Kasumi-1 (cell line): ENCODE results near the gene TLR5.
"Not testable (repeated sequence)": the region's sequence is repeated elsewhere in the genome, so short reads cannot be mapped to it uniquely, and the experiment has no call there.

Experiments
- DNase-seq, 2 experiments: peaks; one replicate each; lab custom pipeline; 2025; lab: John Stamatoyannopoulos, UW

Gene TLR5

DNA sequence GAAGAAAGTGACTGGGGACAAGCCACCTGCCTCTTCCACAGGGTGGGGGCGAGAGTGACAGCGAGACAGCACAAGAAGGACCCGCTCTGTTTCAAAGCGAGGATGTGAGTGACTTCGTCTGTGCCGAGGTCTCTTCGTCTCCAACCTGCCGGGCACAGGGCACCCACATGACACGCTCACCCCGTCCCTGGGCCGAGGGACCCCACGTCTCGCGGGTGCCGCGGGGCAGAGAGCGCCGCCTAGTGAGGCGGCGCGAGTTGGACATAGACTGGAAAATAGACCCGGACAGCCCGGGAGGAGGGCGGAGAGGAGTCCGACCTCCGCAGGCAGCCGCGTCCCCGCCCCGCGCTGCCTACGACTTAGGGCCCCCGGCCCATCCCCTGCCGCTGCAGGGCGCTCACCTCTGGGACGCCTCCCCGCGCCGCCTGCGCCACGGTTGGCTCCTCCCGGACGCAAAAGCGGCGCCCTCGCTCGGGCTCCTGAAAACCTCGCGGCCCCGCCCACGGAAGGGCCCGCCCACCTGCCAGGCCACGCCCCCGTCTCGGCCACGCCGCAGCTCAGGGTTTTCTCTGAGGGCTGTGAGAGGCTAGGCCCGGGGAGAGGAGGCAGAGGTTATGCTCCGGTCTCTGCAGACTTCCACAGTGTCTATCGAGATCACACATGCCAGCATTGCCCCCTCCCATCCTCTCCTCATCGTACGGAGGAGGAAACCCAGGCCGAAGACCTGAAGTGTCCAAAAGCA, at the start of gene TLR5:
TSS of gene TLR5 (minus strand) at position 454 of the 742 bp plus-strand sequence. CDS start 30,217 bp downstream, outside the sequence.
- peak; percentile 84 to 91 for DNase-seq

DNA sequence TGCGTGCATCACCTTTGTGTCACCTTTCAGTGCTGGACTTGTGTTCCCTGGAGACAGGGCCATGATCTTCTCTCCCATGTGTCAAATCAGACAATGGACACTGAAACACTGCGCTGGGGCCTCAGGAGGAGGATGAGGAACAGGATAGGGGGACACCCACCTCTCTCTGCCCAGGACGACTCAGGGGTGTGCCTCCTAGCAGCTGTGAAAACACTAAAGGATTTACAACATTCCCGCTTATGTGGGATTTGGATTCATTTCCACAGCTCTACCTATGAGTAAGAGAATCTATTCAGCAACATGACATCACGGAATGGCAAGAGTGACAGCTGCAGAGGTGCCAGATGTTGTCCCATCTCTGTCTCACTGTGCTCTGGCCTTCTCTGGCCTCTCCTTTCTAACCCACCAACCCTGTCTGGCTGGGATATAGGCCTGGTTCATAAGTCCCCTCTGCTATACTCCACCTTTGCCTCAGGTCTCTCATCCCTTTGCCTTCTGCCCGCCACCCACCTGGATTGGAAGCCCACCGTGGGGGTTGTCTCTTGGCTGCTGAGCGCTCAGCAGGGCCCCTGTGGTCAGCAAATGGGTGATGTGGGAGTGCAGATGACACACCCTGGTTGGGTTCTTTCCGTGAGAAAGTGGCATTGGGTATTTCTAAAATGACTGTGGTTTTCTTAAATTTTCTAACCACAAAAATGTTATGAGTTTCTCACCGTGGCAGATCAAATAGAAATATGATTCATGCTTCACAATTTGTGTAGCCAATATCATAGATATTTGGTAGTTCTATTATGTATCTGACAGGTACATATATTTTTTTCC, 47.1 kb upstream of the TLR5 start:
- no peak for DNase-seq

GRCh38 chr1:223189525-223189902, 46.5 kb upstream of the TLR5 start:
- no peak for DNase-seq

DNA sequence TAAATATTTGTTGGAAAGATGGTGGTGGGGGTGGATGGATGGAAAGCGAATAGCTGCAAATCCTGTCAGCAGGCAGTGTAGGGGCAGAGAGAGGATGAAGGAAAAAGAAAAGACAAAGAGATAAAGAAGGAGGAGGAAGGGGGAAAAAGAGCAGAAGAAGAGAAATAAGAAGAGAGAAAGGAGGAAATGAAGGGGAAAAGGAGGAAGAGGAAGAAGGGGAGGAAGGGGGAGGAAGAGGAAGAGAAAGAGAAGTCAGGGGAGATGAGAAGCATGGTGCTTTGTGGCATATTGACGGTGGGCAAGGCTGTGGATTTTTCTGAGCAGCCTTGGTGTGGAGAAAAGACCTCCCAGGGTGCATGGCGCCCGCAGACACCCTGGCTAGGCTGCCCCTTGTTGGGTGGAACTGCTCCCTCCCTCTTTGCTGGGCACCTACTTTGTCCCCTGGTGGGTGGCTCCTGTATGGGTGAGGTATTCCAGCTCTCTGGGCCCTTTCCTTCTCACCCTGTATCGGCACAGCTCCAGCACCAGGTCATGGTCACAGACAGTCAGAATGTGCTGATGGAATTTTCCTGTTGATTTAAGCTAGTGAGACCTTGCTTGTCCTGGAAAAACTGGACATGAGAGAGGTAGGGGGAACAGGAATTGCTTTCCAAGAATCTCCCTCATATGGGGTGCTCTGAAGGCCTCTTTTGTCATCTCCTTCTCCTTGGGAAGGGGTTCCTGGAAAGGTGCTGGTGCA, 45.7 kb upstream of the TLR5 start:
- DNase-seq, result no peak

DNA sequence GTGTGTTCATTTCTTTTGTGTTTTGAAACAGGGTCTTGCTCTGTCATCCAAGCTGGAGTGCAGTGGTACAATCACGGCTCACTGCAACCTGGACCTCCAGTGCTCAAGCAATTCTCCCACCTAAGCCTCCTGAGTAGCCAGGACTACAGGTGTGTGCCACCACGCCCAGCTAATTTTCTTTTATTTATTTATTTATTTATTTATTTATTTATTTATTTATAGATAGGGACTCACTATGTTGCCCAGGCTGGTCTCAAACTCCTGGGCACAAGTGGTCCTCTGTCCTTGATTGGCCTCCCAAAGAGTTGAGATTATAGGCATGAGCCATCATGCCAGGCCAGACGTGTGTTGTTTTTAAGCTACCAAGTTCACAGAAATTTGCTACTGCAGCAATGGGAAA, 43.8 kb upstream of the TLR5 start:
- DNase-seq, result no peak

- DNase-seq, result no peak
Observed at GRCh38 chr1:223183268-223183862, 40.3 kb upstream of the TLR5 start.

DNA sequence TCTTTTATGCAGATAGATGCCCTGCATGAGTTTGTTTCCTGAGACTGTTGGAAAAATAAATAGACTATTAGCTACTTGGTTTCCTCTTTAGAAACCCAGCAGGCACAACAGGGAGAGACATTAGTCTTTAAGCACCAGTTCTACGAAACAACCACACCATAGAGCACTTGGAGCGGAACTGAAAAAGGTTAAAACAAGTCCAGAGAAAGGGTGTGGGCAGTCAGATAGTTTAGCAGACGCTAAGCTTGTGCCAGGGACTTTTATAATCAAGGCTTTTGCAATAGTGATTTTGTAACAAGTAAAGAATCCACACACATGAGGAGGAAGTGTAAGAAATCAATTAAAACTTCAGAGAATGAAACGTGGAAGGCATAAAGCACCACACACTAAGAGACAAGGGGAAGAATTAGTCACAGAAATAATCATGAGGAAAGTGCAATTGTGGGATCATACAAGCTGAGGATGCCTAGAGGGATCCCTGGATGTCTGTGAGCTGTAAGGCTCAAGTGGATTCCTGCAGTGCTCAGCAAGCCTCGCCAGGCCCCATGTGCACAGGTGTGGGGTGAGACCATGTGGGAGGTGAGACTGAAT, 37.8 kb upstream of the TLR5 start:
- no peak for DNase-seq

- DNase-seq, result no peak
Observed at GRCh38 chr1:223179786-223180185, 36.7 kb upstream of the TLR5 start.

DNA sequence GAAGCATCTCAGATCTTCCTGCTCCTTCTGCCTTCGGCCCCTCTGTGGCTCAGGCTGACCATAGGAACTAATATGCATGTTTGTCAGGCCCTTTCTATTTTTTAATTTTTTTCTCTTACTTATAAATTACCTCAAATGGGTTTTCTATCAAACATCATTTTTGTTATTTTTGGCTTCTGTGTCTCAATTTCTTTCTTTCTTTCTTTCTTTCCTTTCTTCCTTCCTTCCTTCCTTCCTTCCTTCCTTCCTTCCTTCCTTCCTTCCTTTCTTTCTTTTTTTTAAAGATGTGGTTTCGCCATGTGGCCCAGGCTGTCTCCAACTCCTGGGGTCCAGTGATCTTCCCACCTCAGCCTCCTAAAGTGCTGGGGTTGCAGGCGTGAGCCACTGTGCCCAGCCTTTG, 36.2 kb upstream of the TLR5 start:
- DNase-seq, result no peak

- peak; percentile 75 to 78 for DNase-seq
Observed at GRCh38 chr1:223177681-223178080, 34.6 kb upstream of the TLR5 start.

DNA sequence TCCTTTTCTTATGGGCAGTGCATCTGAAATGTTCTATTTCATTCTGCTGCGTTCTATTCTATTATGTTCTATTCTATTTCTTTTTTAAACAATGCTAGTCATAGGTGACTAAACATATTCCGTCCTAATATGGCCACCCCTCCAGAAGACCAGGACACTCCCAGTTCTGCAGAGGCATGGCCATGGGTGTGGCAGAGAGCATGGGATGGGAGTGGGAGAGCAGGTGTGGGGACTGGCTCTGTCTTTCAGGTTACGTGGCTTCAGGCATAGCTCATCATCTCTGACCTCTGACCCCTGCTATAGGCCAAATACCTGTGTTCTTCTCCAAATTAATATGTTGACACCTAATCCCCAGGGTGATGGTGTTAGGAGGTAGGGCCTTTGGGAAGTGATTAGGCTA, 33.4 kb upstream of the TLR5 start:
- DNase-seq, result no peak

DNA sequence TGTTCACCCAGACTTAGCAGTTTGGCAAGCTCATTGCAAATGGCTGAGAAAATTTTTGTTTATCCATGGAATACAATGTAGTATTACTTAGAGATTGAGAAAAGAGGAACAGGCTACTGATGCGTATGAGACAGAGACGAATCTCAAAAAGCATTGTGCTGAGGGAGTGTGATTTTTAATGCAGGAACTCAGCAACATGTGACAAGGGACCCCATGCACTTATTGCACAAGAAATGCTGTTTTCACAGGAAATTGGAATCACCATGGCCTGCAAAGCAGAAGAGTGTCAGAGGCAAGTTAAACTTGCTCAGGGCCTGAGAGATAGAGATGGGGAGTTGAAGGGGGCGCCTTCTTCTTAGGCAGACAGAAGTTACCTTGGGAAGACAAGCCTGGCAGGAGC, 32.6 kb upstream of the TLR5 start:
- peak; percentile 13 to 45 for DNase-seq

DNA sequence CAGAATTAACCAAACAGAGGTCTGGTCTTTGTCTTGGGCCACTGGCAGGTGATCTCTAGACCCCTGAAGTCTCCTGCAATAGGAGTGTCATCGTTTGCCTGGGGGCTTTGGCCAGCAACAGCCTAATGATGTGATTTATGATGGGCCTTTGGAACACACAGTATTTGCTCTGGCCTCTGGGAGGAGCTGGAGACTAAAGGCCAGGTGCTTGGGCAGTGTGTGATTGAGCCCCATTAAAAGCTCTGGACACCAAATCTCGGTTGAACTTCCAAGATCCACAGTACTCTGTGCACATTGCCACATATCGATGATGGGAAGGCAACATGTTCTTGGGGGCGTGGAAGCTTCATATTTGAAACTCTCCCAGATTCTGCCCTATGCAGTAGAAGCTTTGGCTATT, 32.0 kb upstream of the TLR5 start:
- no peak for DNase-seq

- not testable (repeated sequence) for DNase-seq
Observed at GRCh38 chr1:223169458-223169857, 26.4 kb upstream of the TLR5 start.

GRCh38 chr1:223161321-223161720, 18.3 kb upstream of the TLR5 start:
- DNase-seq, result no peak

DNA sequence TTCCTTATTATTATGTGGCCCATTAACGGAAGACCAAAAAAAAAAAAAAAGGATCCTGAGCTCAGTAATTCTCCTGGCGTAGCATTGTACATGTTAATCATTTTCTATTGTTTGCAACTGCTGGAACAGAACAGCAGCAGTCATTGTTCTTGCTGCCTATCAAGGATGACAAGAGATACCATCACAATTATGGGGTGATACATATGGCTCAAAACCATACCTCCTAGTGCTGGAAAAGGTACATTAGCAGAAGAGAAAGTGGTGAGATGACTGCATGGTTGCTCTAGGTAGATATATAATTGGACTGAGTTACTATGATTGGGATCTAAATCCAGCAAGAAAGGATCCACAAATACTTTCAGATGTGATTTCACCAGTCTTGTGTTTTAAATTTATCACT, 13.3 kb upstream of the TLR5 start:
- no peak for DNase-seq

GRCh38 chr1:223155153-223155552, 12.1 kb upstream of the TLR5 start:
- DNase-seq, result no peak

DNA sequence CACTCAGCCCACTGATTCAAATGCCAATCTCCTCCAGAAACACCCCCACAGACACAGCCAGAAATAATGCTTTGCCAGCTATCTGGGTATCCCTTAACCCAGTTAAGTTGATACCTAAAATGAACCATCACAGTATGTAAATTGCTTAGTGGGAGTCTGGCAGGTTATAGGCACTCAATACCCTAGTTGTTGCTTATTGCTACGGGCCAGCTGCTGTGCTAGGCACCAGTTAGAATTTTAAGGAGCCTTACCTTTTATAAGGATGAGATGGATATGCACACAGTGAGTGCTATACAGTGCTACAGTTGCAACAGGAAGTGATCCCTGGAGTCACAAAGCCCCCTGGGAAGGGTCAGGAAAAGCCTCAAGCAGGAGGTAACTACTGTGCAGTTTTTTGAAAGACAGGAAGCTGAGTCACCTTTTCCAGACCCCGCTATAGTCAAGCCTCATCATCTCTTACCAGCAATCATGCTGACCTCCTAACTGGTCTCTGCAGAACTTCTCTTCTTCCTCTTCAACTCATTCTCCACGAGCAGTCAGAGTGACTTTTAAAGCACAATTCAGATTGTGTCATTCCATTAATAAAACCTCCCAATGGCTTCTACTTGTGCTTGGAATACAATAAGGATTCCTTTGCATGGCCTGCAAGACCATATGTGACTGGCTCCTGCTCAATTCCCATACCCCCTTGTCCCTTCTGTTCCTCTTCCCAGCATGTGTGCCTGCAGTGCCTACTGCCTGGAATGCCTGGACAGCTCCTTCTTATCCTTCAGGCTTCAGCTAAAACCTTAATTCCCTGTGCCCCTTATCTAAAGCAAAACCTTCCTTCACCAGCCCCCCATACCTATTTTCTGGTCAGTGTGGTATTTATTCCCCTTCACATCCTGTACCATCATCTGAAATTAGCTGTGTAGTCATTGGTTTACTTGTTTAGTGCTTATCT, 10.4 kb upstream of the TLR5 start:
- peak in 1 of 2 experiments; percentile 12 for DNase-seq

DNA sequence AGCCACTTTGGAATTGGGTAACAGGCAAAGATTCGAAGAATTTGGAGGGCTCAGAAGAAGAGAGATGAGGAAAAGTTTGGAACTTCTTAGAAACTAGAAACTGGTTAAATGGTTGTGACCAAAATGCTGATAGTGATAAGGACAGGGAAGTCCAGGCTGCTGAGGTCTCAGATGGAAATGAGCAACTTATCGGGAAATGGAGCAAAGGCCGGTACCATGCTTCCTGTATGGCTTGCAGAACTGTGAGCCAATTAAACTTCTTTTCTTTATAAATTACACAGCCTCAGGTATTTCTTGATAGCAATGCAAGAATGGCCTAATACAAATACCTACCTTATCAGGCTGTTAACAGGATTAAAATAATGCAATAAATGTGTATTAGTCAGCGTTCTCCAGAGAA, 9.4 kb upstream of the TLR5 start:
- DNase-seq, result no peak

- DNase-seq, result no peak
Observed at GRCh38 chr1:223150443-223150842, 7.4 kb upstream of the TLR5 start.

DNA sequence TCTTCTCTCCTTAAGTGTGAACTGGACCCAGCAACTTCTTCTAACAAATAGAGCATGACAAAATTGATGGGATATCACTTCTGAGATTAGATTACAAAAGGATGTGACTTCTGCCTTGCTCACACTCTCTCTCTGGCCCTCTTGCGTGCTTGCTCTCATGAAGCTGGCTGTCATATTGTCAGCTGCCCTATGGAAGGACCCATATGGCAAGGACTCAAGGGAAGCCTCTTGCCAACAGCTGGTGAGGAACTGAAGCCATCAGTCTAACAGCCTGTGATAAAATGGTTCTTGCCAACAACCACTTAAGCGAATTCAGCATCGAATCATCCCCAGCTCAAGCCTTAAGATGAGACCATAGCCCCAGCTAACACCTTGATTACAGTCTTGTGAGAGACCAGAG, 4.8 kb upstream of the TLR5 start:
- DNase-seq, result no peak
